ENCODE measurements around the gene HINT2.

- TF ChIP-seq CTCF (conservative IDR thresholded peaks at IDR 0.05; ENCODE audit: low read depth, low read length) (no peak), EZH2 (IDR thresholded peaks at IDR 0.05; ENCODE audit: low read length, unreplicated experiment) (no peak)
Measured at GRCh38 chr9:35763803-35764202, 51.0 kb downstream of the HINT2 start.
